ENCODE data around the gene USP33. TPM values are rescaled to one million over a fixed set of nuclear protein-coding genes. Genes with fewer than 3 reads are reported as not detected.

USP33 gene
- total RNA-seq, 1 donor from 2014 or later = 36.6 TPM

DNA sequence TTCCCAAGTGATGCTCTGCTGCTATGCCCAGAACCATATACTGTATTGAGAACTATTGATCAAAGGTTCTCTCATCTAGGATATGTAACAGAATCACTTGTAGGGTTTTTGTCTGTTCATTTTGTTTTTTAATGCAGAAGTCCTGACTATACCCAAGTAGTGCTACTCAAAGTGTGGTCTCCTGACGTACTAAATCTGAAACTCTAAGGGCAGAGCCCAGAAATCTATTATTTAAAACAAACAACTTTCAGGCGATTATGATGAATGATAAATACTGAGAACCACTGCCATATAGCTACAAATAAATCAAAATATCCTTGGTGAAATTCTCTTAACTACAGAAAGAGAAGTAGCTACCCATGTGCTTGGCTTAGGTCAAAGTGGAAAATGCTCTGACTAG, 87.3 kb downstream of the USP33 start:
- DNase-seq (ENCODE audit: low read depth) (no peak), FAIRE-seq (no peak)
- TF ChIP-seq, protein P1, sequence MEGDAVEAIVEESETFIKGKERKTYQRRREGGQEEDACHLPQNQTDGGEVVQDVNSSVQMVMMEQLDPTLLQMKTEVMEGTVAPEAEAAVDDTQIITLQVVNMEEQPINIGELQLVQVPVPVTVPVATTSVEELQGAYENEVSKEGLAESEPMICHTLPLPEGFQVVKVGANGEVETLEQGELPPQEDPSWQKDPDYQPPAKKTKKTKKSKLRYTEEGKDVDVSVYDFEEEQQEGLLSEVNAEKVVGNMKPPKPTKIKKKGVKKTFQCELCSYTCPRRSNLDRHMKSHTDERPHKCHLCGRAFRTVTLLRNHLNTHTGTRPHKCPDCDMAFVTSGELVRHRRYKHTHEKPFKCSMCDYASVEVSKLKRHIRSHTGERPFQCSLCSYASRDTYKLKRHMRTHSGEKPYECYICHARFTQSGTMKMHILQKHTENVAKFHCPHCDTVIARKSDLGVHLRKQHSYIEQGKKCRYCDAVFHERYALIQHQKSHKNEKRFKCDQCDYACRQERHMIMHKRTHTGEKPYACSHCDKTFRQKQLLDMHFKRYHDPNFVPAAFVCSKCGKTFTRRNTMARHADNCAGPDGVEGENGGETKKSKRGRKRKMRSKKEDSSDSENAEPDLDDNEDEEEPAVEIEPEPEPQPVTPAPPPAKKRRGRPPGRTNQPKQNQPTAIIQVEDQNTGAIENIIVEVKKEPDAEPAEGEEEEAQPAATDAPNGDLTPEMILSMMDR (IDR thresholded peaks at IDR 0.05; ENCODE audit: insufficient read depth, low read length, severe bottlenecking) = no peak
- Histone ChIP-seq H3K27me3 (ENCODE audit: control insufficient read depth, insufficient read depth, low read length) (no peaks in the 10 kb centered on the region), H3K4me3 (ENCODE audit: low read depth, low read length) (no peak overlapping the region), H3K36me3 (ENCODE audit: control insufficient read depth, insufficient read depth, low read length) (no peaks in the 10 kb centered on the region)

DNA sequence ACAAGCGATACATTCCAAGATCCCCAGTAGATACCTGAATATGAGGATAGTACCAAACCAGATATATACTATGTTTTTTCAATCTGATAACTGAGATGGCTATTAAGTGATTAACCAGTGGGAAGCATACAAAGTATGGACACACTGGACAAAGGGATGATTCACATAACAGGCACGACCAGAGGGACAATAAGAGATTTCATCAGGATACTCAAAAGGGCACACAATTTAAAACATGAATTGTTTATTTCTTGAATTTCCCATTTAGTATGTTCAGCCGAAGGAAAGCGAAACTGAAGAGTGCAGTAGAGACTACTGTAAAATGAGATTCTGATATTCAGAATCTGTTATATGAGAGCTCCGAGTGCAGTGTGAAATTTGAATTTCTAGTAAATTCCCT, 87.8 kb downstream of the USP33 start:
- Histone ChIP-seq H3K27me3 (ENCODE audit: control insufficient read depth, insufficient read depth, low read length) (no peaks in the 10 kb centered on the region), H3K4me3 (ENCODE audit: low read depth, low read length) (no peak overlapping the region), H3K36me3 (ENCODE audit: control insufficient read depth, insufficient read depth, low read length) (no peaks in the 10 kb centered on the region)
- DNase-seq (ENCODE audit: low read depth) = no peak
- FAIRE-seq = no peak
- TF ChIP-seq, protein P1 (IDR thresholded peaks at IDR 0.05; ENCODE audit: insufficient read depth, low read length, severe bottlenecking) = no peak

DNA sequence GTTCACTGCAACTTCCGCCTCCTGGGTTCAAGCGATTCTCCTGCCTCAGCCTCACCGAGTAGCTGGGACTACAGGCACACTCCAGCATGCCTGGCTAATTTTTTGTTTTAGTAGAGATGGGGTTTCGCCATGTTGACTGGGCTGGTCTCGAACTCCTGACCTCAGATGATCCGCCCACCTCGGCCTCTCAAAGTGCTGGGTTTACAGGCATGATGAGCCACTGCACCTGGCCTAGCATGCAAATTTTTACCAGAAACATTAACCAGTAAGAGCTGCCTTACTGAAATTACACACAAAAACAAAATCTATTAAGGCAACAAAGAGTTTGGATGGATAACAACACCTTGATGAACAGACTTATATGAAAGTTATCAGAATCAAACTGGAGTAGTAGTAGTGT, 89.3 kb downstream of the USP33 start:
- Histone ChIP-seq H3K36me3 (ENCODE audit: control insufficient read depth, insufficient read depth, low read length) (no peaks in the 10 kb centered on the region), H3K27me3 (ENCODE audit: control insufficient read depth, insufficient read depth, low read length) (no peaks in the 10 kb centered on the region), H3K4me3 (ENCODE audit: low read depth, low read length) (no peak overlapping the region)
- TF ChIP-seq, protein P1 (IDR thresholded peaks at IDR 0.05; ENCODE audit: insufficient read depth, low read length, severe bottlenecking) = no peak
- no peak for DNase-seq (ENCODE audit: low read depth)
- FAIRE-seq = no peak

DNA sequence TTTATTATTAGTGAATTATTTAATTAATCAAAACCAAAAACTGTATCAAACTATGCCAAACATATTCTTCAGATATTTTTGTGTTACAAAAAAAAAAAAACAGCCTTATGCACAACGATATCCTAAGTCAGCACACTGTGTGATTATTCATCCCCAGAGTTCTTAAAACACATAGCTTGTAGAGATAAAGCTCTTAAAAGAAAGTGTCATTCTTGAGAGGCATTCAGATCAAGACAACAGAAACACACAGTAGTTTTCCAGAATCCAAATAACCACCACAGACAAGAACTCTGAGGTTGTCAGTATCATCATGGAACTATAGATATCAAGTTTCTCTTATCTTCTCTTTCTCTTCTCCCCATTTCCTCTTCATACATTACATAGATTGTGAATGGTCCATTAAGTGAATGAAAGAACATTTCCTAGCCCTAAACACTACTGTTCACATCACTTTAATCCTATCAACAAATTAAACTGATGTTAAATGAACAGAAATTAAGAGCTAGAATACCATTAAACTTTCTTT, 90.7 kb downstream of the USP33 start:
- no peak for FAIRE-seq
- H3K4me3 ChIP-seq (ENCODE audit: low read depth, low read length) = no peak overlapping the region
- no peaks in the 10 kb centered on the region for H3K27me3 ChIP-seq (ENCODE audit: control insufficient read depth, insufficient read depth, low read length)
- TF ChIP-seq, protein P1 (IDR thresholded peaks at IDR 0.05; ENCODE audit: insufficient read depth, low read length, severe bottlenecking) = no peak
- no peak for DNase-seq (ENCODE audit: low read depth)
- H3K36me3 ChIP-seq (ENCODE audit: control insufficient read depth, insufficient read depth, low read length) = no peaks in the 10 kb centered on the region

DNA sequence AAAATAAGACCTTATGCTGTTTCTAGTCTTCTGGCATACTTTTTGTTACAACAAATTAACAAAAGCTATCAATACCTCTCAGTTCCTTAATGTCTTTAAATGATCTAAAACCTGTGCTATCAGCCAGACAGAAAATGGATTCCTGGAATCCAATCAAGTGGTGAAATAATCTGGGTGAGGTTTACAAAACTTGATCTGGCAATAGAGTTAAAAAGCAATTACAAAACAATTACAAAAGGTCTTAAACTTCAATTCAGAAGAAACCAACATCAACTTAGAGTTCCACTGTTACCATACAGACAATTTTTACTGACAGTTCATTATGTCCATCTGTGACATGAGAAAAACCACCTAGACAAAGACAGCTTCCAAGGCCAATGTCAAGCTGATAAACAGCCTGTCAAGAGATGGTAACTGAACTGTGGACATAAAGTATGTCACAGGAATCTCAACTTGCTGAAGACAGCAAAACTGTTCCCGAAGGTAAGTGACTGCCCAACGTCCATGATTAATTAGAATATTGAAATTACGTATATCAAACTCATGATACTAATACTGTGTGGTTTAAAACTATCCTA, 94.6 kb downstream of the USP33 start:
- no peak for DNase-seq (ENCODE audit: low read depth)
- FAIRE-seq = no peak
- TF ChIP-seq, protein P1 (IDR thresholded peaks at IDR 0.05; ENCODE audit: insufficient read depth, low read length, severe bottlenecking) = no peak

DNA sequence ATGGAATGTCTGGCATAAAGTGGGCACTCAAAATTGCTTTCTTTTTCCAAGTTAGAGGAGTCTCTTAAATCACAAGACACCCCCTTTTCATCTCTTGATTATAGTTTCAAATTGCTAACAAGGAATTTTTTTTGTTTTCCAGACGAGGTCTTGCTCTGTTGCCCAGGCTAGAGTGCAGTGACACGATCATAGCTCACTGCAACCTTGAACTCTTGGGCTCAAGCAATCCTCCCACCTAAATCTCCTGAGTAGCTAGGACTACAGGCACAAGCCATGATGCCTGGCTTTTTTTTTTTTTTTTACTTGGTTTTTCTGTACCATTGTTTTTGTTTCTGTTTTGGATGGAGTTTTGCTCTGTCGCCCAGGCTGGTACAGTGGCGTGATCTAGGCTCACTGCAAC, 98.0 kb downstream of the USP33 start:
- Histone ChIP-seq H3K36me3 (ENCODE audit: control insufficient read depth, insufficient read depth, low read length) (peaks cover 1% of the 10 kb centered on the region), H3K4me3 (ENCODE audit: low read depth, low read length) (no peak overlapping the region), H3K27me3 (ENCODE audit: control insufficient read depth, insufficient read depth, low read length) (no peaks in the 10 kb centered on the region)
- TF ChIP-seq, protein P1 (IDR thresholded peaks at IDR 0.05; ENCODE audit: insufficient read depth, low read length, severe bottlenecking) = no peak
- no peak for DNase-seq (ENCODE audit: low read depth)
- no peak for FAIRE-seq

More for the DNA sequence above, 94.6 kb downstream of the USP33 start:
- Histone ChIP-seq H3K4me3 (ENCODE audit: low read depth, low read length) (no peak overlapping the region), H3K27me3 (ENCODE audit: control insufficient read depth, insufficient read depth, low read length) (no peaks in the 10 kb centered on the region), H3K36me3 (ENCODE audit: control insufficient read depth, insufficient read depth, low read length) (peaks cover 1% of the 10 kb centered on the region)
